NCI-H1930 (cell line): ENCODE results near the gene GJA9.
A peak's percentile ranks its signal among the peaks of the same experiment; 100 is the strongest.
"Not testable (repeated sequence)": the region's sequence is repeated elsewhere in the genome, so short reads cannot be mapped to it uniquely, and the experiment has no call there.

Source experiments
- DNase-seq, 2 experiments: peaks; one replicate each; lab custom pipeline; 2025; lab: John Stamatoyannopoulos, UW

Gene GJA9

GRCh38 chr1:38873027-38873969 lies 8.1 kb downstream of the GJA9 start, which contains the start of gene MYCBP:
TSS of gene MYCBP (minus strand) at chr1:38873348. CDS start at chr1:38873305, 43 bp downstream.
- DNase-seq = peak; percentile 89 to 93

DNA sequence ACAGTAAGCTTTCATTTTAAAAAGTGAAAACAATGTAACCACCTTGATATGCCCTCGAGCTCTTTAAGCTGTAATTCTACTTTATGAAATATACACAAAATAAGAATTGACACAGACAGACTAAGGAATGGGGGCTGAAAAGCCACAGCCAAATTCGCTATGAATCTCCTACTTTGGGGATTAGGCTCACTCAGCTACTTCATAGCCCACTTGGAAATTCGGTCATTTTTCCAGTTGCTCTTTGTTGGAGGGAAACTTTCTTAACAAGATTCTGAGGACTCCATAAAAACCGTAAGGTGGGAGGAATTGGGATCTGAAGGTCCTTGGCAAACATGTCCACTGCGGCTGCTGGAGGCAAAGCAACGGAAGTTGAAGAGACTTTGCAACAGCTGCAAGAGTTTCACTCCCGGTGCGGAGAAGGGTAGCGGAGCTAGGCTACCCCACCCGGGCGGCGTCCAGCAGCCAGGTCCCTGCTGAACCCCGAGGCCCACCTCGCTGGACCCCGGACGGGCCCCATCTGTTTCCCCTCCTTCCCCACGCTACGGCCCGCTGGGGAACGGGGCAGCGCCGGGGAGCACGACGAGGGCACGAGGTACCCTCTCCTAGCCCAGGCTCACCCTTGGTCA lies 8.9 kb downstream of the GJA9 start:
- DNase-seq = no peak

GRCh38 chr1:38870996-38871395 lies 10.4 kb downstream of the GJA9 start:
- no peak for DNase-seq

DNA sequence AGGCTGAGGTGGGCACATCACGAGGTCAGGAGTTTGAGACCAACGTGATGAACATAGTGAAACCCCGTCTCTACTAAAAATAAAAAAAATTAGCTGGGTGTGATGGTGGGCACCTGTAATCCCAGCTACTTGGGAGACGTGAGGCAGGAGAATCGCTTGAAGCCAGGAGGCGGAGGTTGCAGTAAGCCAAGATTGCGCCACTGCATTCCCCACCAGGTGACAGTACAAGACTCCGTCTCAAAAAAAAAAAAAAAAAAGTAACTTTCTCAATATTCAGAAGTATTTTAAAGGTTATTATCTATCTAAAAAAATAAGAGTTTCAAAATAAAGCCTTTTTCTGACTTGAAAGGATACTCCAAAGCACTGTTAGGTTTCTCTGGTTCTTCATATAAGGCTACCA lies 14.2 kb downstream of the GJA9 start:
- no peak for DNase-seq

GRCh38 chr1:38865112-38865715 lies 16.2 kb downstream of the GJA9 start:
- no peak for DNase-seq

DNA sequence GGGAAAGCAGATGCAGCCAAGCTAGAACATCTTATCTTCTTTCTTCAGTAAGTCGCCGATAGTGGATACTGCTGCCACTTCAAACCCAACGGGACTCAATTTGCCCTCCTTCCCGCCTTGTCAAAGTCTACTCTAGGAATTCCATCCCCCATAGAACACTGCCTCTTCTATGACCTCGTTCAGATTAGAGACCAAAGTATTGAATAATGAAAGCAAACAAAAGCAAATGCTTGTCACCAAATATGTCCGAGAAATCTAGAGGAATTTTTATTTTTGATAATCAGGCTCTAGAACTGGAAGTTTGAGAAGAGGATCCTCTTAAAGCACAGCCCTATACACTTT lies 21.0 kb downstream of the GJA9 start:
- DNase-seq = no peak

- peak; percentile 91 to 95 for DNase-seq
Observed at GRCh38 chr1:38859561-38860453, 21.6 kb downstream of the GJA9 start, which contains the start of gene RRAGC. TSS of gene RRAGC (minus strand) at chr1:38859772. CDS start at chr1:38859646, 126 bp downstream.

DNA sequence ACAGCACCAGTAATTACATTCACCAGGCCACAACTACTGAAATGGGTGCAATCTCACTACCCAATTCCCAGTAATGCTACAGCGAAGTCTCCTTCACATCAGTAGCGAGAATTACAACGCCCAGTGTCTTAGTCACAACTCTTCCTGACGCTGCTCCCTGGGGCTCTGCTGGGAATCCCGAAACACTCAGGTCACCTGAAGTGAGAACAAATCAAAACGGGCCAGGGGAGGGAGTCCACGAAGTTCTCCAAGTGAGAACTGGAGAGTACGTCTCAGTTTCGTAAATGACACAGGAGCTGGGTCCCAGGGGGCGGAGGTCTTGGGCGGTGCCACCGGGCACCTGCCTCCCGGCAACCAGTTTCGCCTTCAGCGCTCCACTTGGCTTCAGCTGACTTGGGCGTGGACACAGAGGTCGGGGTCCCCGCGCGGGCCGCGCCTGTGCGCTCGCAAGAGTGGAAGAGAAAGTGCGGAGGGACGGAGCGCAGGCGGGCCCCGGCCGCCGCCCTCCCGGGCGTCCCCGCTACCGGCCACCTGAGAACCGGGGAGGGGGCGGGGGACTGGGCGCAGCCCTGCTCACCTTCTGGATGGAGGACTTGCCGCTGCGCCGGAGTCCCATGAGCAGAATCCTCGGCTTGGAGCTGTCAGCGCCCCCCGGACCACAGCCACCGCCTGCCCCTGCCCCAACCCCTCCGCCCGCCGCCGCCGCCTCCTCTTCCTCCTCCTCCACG lies 22.4 kb downstream of the GJA9 start:
- peak in 1 of 2 experiments; percentile 29 for DNase-seq

GRCh38 chr1:38852780-38853179 lies 28.6 kb downstream of the GJA9 start:
- no peak for DNase-seq

DNA sequence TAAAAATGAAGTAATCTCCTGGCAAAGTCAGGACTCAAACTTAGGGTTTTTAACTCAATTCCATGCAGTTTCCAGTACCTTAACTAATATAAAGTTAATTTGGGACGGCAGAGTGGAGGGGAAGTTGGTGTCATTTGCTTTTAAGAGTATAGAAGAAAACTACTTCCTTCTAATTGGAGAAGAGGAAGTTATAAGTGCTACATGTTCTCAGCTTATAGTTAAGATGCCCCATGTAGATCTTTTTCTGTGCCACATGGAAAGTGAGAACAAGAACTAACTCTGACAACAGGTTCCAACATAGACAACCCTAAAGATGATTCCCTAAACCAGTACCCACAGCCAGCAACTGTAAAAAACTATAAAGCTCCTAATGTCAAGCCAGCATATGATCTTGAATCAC lies 33.3 kb downstream of the GJA9 start:
- DNase-seq = no peak

DNA sequence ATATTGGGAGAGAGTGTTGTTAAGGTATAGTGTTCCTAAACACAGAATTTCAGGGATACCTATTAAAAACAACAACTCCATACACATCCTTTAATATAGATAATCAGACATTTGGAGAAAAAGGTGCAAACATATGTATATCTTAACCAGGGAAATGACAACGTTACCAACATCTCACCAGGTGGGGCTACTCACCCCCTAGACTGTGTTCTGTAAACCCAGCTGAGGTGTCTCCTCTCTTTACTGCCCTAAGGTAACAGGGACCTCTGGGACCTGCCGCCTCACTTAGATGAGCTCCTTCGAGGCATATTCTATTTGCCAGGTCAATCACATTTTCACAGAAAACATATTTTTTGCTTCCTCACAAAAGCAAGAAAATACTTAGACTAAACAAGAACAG lies 35.2 kb downstream of the GJA9 start:
- DNase-seq = no peak

GRCh38 chr1:38845088-38845487 lies 36.3 kb downstream of the GJA9 start:
- not testable (repeated sequence) for DNase-seq

DNA sequence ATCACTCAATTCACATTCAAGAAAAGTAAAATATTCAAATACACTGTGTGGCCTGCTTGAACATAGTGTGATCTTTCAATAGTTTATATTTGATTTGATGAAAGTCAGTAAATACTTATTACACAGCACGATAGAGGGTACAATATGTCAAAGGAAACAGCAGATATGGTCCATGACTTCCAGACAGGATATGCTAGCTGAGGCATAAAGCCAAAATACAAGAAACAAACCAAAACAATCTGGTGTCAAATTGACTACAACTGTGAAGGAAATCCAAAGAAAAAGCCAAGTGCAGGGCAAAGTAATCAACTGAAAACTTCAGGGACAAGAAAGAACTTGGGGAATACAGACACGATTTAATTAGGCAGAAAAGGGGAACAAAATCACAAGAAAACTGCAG lies 41.1 kb downstream of the GJA9 start:
- no peak for DNase-seq

DNA sequence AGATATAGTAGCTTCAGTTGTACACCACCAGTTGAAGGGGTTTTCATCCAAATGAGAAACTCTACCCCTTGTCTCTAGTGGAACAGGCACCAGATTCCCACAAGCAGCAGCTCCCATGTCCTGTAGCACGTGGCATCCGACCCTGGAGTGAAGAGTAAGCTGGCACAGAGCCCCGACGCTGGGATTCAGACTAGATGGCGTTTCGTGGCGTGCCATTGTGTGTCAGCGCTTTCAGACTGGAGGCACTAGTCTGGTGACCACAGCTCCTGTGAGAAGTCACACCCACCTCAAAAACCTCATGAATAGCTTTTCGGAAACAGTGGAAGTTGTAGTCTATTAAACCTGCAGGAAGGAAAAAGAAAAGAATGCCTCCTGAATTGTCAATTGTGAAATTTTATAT lies 42.0 kb downstream of the GJA9 start:
- no peak for DNase-seq

DNA sequence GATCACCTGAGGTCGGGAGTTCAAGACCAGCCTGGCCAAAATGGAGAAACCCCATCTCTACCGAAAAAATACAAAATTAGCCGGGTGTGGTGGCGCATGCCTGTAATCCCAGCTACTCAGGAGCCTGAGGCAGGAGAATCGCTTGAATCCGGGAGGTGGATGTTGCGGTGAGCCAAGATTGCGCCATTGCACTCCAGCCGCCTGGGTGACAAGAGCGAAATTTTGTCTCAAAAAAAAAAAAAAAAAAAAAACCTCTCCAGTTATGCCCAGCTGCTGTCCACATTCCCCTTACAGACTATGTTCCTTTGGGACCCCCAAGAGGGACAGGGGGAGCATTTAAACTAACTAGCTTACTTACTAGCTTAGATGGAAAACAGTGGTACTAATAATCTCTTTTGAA lies 45.1 kb downstream of the GJA9 start:
- DNase-seq = not testable (repeated sequence)

- DNase-seq = peak; percentile 38 to 73
Observed at GRCh38 chr1:38834937-38835827, 46.2 kb downstream of the GJA9 start.

GRCh38 chr1:38834221-38834782 lies 47.1 kb downstream of the GJA9 start:
- DNase-seq = no peak

- no peak for DNase-seq
Observed at GRCh38 chr1:38833146-38833545, 48.2 kb downstream of the GJA9 start.

- no peak for DNase-seq
Observed at GRCh38 chr1:38832370-38832734, 49.0 kb downstream of the GJA9 start.
